ENCODE data around the gene KIF3A.

GRCh38 chr5:132734687-132735086 is 2.7 kb downstream of the KIF3A start:
- TF ChIP-seq CTCF (IDR thresholded peaks at IDR 0.05), result no peak
- no peak for TF ChIP-seq POLR2A (IDR thresholded peaks at IDR 0.05)
